Vagina (tissue), 2 donors: ENCODE measurements around the gene CPNE9. TPM values are rescaled to one million over a fixed set of nuclear protein-coding genes. Genes with fewer than 3 reads are reported as not detected.

ENCODE experiments used
- DNase-seq, 2 donors: peaks; one replicate each; pipeline ENCODE4 v3.0.0-alpha.2; 2017; ENCODE audit errors: extremely low spot score in 2 of 2
- H3K27ac ChIP-seq: fragments of 200-600 bp; sonication (generic); one replicate; pipeline ENCODE4 v1.5.1; 2019
- H3K27me3 ChIP-seq: fragments of 200-600 bp; sonication (generic); one replicate; pipeline ENCODE4 v1.5.1; 2019
- H3K36me3 ChIP-seq, 2 donors: fragments of 200-600 bp; sonication (generic); one replicate each; pipeline ENCODE4 v1.5.1; 2017 to 2019
- H3K4me1 ChIP-seq: fragments of 200-600 bp; sonication (generic); one replicate; pipeline ENCODE4 v1.5.1; 2019
- H3K4me3 ChIP-seq, 2 donors: fragments of 200-600 bp; sonication (generic); 1 replicate in 1 of 2; 2 replicates in 1 of 2; pipeline ENCODE4 v1.5.1; 2016 to 2019
- H3K9me3 ChIP-seq: fragments of 200-600 bp; sonication (generic); one replicate; pipeline ENCODE4 v1.5.1; 2019
- POLR2A ChIP-seq, 2 donors: fragments of 450-650 bp; IDR thresholded peaks; one replicate each; pipeline ENCODE4 v1.6.1; 2017; ENCODE audit warnings: antibody characterized with exemption in 2 of 2, mild to moderate bottlenecking in 2 of 2, moderate library complexity in 2 of 2
- POLR2AphosphoS5 ChIP-seq, 2 donors: sonication (generic); formaldehyde crosslinking; IDR thresholded peaks; one replicate each; pipeline ENCODE4 v1.9.0; 2017; ENCODE audit warnings: antibody characterized with exemption in 2 of 2, mild to moderate bottlenecking in 2 of 2, low read depth in 1 of 2; ENCODE audit not compliant: insufficient read depth in 1 of 2
- intact Hi-C: fragments of 100-400 bp; cut with DNase I; formaldehyde crosslinking; loops from one replicate; pipeline ENCODE4 v1.15.1; 2023
- total RNA-seq: library from RNA; depleted of rRNA; stranded (reverse); fragments of >200 nt; gene quantifications from one replicate; pipeline ENCODE4 v1.2.3, GENCODE V29; 2016
- TF ChIP-seq, protein P1 (sequence below), 3 experiments: fragments of 450-650 bp in 2 of 3; fragments of 200-600 bp in 1 of 3; sonication (generic) in 1 of 3; IDR thresholded peaks; one replicate each; pipeline ENCODE4 v1.5.1; 2017 to 2019; ENCODE audit warnings: antibody characterized with exemption in 3 of 3, mild to moderate bottlenecking in 2 of 3, moderate library complexity in 2 of 3

The CPNE9 gene
- total RNA-seq, 1 donor from 2014 or later, result not detected

DNA sequence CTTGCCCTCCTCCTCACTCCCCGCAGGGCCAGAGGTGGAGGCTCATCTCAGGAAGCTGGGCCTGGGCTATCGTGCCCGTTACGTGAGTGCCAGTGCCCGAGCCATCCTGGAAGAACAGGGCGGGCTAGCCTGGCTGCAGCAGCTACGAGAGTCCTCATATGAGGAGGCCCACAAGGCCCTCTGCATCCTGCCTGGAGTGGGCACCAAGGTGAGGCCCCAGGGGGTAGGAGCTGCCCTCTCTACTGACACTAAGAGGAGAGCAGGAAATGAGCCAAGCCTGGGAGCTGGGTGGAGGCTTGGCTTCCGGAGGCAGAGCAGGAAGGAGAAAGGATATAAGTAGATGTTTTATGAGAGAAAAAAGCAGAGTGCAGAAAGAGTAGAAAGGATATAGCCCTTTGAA is 51.0 kb downstream of the CPNE9 start:
- Histone ChIP-seq H3K9me3 (no peaks in the 10 kb centered on the region), H3K27ac (no peak overlapping the region), H3K36me3 (peaks cover 0 to 45% of the 10 kb centered on the region in 2 donors), H3K27me3 (no peaks in the 10 kb centered on the region), H3K4me3 (no peak overlapping the region), H3K4me1 (peaks cover 29% of the 10 kb centered on the region)
- TF ChIP-seq POLR2AphosphoS5 (IDR thresholded peaks at IDR 0.05; ENCODE audit: insufficient read depth in 1 of 2, low read depth in 1 of 2) (no peak), POLR2A (IDR thresholded peaks at IDR 0.05) (no peak)
- TF ChIP-seq, protein P1, sequence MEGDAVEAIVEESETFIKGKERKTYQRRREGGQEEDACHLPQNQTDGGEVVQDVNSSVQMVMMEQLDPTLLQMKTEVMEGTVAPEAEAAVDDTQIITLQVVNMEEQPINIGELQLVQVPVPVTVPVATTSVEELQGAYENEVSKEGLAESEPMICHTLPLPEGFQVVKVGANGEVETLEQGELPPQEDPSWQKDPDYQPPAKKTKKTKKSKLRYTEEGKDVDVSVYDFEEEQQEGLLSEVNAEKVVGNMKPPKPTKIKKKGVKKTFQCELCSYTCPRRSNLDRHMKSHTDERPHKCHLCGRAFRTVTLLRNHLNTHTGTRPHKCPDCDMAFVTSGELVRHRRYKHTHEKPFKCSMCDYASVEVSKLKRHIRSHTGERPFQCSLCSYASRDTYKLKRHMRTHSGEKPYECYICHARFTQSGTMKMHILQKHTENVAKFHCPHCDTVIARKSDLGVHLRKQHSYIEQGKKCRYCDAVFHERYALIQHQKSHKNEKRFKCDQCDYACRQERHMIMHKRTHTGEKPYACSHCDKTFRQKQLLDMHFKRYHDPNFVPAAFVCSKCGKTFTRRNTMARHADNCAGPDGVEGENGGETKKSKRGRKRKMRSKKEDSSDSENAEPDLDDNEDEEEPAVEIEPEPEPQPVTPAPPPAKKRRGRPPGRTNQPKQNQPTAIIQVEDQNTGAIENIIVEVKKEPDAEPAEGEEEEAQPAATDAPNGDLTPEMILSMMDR (IDR thresholded peaks at IDR 0.05), result no peak
- DNase-seq, result no peak
- intact Hi-C loops, result no loop called here

DNA sequence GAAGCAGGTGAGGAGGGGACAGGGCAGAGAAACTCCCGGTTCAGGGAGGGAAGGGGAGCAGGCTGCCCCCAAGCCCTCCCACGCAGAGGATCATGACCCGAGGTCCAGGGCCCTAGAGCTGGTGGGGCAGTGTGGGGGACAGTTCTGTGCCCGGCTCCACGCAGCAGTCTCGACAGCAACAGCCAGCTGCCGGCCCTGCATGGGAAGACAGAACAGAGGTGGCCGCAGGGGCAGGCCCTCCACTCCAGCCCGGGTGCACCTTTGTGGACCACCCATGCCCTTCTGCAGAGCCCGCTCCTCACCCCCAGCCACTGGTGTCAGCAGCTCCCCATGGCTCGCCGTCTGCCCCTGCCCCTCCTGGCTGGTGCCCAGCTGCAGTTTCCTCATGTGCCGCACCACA is 53.8 kb downstream of the CPNE9 start:
- no peak overlapping the region for H3K27ac ChIP-seq
- H3K4me1 ChIP-seq, result peaks cover 10% of the 10 kb centered on the region
- intact Hi-C loops, result no loop called here
- H3K27me3 ChIP-seq, result no peaks in the 10 kb centered on the region
- no peak for TF ChIP-seq POLR2A (IDR thresholded peaks at IDR 0.05)
- TF ChIP-seq POLR2AphosphoS5 (IDR thresholded peaks at IDR 0.05; ENCODE audit: insufficient read depth in 1 of 2, low read depth in 1 of 2), result no peak
- TF ChIP-seq, protein P1 (IDR thresholded peaks at IDR 0.05), result no peak
- no peak for DNase-seq
- H3K9me3 ChIP-seq, result no peaks in the 10 kb centered on the region
- no peak overlapping the region for H3K4me3 ChIP-seq
- peaks cover 0 to 38% of the 10 kb centered on the region in 2 donors for H3K36me3 ChIP-seq

GRCh38 chr3:9760779-9761505 is 57.3 kb downstream of the CPNE9 start:
- no peak overlapping the region for H3K4me3 ChIP-seq
- peaks cover 0 to 32% of the 10 kb centered on the region in 2 donors for H3K36me3 ChIP-seq
- intact Hi-C loops, result no loop called here
- no peaks in the 10 kb centered on the region for H3K27me3 ChIP-seq
- no peak for TF ChIP-seq POLR2A (IDR thresholded peaks at IDR 0.05)
- TF ChIP-seq, protein P1 (IDR thresholded peaks at IDR 0.05), result no peak
- no peak for TF ChIP-seq POLR2AphosphoS5 (IDR thresholded peaks at IDR 0.05; ENCODE audit: insufficient read depth in 1 of 2, low read depth in 1 of 2)
- H3K27ac ChIP-seq, result no peak overlapping the region
- no peaks in the 10 kb centered on the region for H3K9me3 ChIP-seq
- no peak for DNase-seq
- no peaks in the 10 kb centered on the region for H3K4me1 ChIP-seq

- H3K9me3 ChIP-seq, result no peaks in the 10 kb centered on the region
- H3K4me3 ChIP-seq, result no peak overlapping the region
- DNase-seq, result no peak
- H3K27ac ChIP-seq, result no peak overlapping the region
- no peaks in the 10 kb centered on the region for H3K27me3 ChIP-seq
- no peak for TF ChIP-seq POLR2AphosphoS5 (IDR thresholded peaks at IDR 0.05; ENCODE audit: insufficient read depth in 1 of 2, low read depth in 1 of 2)
- TF ChIP-seq POLR2A (IDR thresholded peaks at IDR 0.05), result no peak
- TF ChIP-seq, protein P1 (IDR thresholded peaks at IDR 0.05), result no peak
- no peaks in the 10 kb centered on the region for H3K4me1 ChIP-seq
- intact Hi-C loops, result no loop called here
- peaks cover 0 to 23% of the 10 kb centered on the region in 2 donors for H3K36me3 ChIP-seq
Observed at GRCh38 chr3:9761919-9762318, 58.3 kb downstream of the CPNE9 start.

DNA sequence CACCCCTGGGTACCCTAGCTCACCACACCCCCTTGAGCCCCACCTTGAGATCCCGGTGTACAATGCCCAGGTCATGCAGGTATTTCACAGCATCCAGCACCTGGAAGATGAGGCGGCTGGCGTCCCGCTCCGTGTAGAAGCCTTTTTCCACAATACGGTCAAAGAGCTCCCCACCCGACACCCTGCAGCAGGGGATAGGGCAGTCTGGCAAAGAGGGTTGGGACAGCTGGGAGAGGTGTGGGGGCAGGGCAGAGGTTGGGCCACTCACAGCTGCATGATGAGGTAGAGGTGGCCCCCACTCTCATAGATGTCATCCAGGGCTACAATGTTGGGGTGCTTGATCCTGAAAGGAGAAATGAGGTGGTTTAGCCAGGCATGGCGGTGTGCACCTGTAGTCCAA is 59.2 kb downstream of the CPNE9 start:
- no peak for TF ChIP-seq POLR2A (IDR thresholded peaks at IDR 0.05)
- TF ChIP-seq, protein P1 (IDR thresholded peaks at IDR 0.05), result no peak
- TF ChIP-seq POLR2AphosphoS5 (IDR thresholded peaks at IDR 0.05; ENCODE audit: insufficient read depth in 1 of 2, low read depth in 1 of 2), result no peak
- no peaks in the 10 kb centered on the region for H3K27me3 ChIP-seq
- no peak overlapping the region for H3K27ac ChIP-seq
- H3K4me3 ChIP-seq, result no peak overlapping the region
- intact Hi-C loops, result no loop called here
- H3K9me3 ChIP-seq, result no peaks in the 10 kb centered on the region
- H3K36me3 ChIP-seq, result peaks cover 0 to 13% of the 10 kb centered on the region in 2 donors
- no peak for DNase-seq
- H3K4me1 ChIP-seq, result peaks cover 5% of the 10 kb centered on the region
